ENCODE measurements around the gene THRAP3.

The THRAP3 gene

GRCh38 chr1:36320291-36320761, 96.1 kb downstream of the THRAP3 start:
- no peak for DNase-seq (ENCODE audit: low read depth)
- peak overlapping the region; percentile 56 for H3K4me3 ChIP-seq (ENCODE audit: control insufficient read depth, low read depth, low read length)

GRCh38 chr1:36320767-36321118, 96.5 kb downstream of the THRAP3 start:
- peak overlapping the region; percentile 56 for H3K4me3 ChIP-seq (ENCODE audit: control insufficient read depth, low read depth, low read length)
- no peak for TF ChIP-seq CTCF (IDR thresholded peaks at IDR 0.05; ENCODE audit: control insufficient read depth, insufficient read depth, low read depth, low read length, missing control alignments)
- no peak for DNase-seq (ENCODE audit: low read depth)

More at GRCh38 chr1:36320291-36320761, 96.1 kb downstream of the THRAP3 start:
- TF ChIP-seq CTCF (IDR thresholded peaks at IDR 0.05; ENCODE audit: control insufficient read depth, insufficient read depth, low read depth, low read length, missing control alignments) = no peak

GRCh38 chr1:36321119-36321951, 97.1 kb downstream of the THRAP3 start:
- DNase-seq (ENCODE audit: low read depth) = peak; percentile 79
- no peak for TF ChIP-seq CTCF (IDR thresholded peaks at IDR 0.05; ENCODE audit: control insufficient read depth, insufficient read depth, low read depth, low read length, missing control alignments)
- H3K4me3 ChIP-seq (ENCODE audit: control insufficient read depth, low read depth, low read length) = peak overlapping the region; percentile 56

- no peak for TF ChIP-seq CTCF (IDR thresholded peaks at IDR 0.05; ENCODE audit: control insufficient read depth, insufficient read depth, low read depth, low read length, missing control alignments)
- H3K4me3 ChIP-seq (ENCODE audit: control insufficient read depth, low read depth, low read length) = peak overlapping the region; percentile 56
- DNase-seq (ENCODE audit: low read depth) = no peak
Observed at GRCh38 chr1:36322041-36322785, 98.0 kb downstream of the THRAP3 start.

- DNase-seq (ENCODE audit: low read depth) = peak; percentile 13
- peak overlapping the region; percentile 56 for H3K4me3 ChIP-seq (ENCODE audit: control insufficient read depth, low read depth, low read length)
- TF ChIP-seq CTCF (IDR thresholded peaks at IDR 0.05; ENCODE audit: control insufficient read depth, insufficient read depth, low read depth, low read length, missing control alignments) = no peak
Observed at GRCh38 chr1:36322786-36323635, 98.8 kb downstream of the THRAP3 start.
